Measurements from ENCODE around the gene CADPS. TPM values are rescaled to one million over a fixed set of nuclear protein-coding genes. Genes with fewer than 3 reads are reported as not detected.

CADPS gene
- total RNA-seq, 2 experiments from 2014 or later, result not detected

DNA sequence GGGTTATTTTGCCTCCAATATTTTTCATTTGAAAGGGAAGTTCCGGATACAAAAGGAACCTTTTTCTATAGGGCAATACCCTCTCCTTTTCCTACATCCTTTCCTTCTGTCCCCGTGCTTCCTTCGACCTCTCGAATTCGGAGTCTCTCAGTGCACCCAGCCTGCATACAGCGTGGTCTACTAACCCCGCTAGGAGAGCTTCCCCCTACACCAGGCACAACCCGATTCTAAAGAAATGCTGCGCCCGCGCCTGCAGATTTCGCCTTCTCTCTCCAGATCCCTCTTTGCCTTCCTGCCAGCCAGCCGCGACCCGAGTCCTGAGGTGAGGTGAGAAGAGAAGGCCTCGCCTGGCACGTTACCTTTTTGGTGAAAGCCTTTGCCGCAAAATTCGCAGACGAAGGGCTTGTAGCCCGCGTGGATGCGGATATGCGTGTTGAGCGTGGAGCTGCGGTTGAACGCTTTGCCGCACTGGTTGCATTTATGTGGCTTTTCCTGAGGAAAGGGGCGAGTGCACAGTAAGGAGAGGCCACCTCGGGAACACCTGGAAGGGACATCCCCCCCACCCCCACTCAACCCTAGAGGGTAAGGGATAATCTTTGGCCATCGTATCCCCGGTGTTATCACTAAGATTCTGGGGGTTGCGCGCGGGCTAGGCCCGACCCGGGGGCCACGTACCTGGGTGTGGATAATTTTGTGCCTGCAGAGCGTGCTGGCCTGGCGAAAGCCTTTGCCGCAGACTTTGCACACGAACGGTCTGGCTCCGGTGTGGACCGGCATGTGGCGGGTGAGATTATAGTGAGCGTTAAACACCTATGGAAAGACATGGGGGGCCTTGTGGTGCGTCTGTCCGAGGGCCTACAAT is 504.1 kb downstream of the CADPS start:
- POLR2A ChIA-PET, result no interaction called here
- CTCF ChIA-PET, result no interaction called here

DNA sequence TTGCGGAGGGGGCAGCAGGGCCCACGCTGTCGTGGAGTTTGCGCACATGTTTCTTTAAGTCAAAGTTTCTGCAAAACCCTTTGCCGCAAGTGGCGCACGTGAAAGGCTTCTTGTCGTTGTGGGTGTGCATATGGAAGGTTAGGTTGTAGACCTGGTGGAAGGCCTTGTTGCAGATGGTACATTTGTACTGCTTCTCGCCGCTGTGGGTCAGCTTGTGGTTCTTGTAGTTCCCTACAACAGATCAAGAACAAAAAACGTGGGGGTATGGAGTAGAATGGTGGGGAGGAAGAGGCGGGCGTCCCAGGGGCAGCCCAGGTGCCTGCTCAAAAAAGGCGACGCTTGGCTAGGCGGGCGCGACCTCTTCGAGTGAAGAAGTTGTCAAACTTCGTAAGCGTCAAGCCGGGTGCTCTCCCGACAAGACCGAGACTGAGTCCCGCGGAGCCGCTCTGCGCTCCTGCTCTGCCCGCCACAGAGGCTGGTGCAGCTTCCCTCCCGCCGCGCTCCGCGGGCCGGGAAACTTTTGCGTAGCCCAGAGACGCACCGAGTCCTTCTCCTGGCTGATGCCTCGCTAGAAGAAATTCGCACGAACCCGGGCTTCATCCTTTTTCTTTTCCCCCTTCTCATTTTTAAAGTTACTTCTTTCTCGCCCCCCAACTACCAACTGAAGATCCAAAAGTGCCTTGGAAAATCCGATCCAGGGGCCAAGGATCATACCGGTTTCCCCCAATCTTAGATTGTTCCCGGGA is 504.9 kb downstream of the CADPS start:
- ChIA-PET POLR2A (no interaction called here), CTCF (no interaction called here)

DNA sequence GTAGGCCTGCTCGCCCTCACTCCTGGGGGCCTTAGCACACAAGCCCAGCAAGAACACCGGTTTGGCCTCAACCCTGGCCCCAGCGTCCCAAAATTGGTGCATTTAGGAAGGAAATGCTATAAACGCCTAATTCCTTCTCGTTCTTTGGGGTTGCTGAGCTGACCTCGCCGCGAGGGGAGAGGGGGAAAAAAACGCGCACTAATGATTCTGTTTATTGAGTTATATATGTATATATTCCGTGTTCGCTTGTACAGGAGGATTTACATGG is 505.8 kb downstream of the CADPS start:
- CTCF ChIA-PET, result no interaction called here
- POLR2A ChIA-PET, result interaction anchor here (0.5 kb wide), 1 partner anchor 67 kb away, joined by 4 read pairs; no protein-coding TSS in a partner anchor

DNA sequence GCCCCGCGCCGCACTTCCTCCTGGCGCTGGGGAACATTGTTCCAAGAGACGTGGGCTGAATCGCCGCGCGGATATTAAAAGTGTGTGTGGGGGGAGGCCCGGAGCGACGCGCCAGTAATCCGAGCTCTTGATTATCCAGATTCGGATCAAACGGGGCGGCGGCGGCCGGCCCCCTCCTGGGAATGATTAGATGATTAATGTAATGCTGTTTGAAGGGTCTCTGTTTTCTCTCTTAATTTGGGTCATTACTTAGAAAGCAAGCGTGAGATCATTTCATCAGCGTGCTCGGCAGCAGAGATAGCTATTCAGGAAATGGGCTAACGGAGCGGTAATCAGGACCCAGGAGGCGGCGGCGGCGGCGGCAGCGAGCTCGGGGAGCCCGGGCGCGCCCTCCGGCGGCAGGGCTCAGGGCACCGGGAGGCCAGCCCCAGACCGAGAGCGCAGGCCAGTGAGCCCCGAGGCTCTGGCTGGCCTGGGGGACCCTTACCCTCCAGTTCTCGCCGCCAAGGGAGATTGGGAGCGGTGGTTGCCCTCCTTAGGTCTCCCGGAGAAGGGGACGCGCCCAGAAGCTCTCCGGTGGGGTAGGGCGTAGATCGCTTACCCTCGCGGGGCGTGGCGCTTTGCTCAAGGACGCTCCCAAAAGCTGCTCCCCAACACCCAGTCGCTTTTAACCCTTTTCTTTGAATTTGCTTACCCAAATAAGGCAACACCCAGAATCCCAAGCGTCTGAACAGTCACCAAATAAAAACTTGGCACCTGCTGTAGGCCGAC is 506.3 kb downstream of the CADPS start:
- ChIA-PET CTCF (no interaction called here), POLR2A (interaction anchor here (0.5 kb wide), 1 partner anchor 68 kb away, joined by 4 read pairs; no protein-coding TSS in a partner anchor)

DNA sequence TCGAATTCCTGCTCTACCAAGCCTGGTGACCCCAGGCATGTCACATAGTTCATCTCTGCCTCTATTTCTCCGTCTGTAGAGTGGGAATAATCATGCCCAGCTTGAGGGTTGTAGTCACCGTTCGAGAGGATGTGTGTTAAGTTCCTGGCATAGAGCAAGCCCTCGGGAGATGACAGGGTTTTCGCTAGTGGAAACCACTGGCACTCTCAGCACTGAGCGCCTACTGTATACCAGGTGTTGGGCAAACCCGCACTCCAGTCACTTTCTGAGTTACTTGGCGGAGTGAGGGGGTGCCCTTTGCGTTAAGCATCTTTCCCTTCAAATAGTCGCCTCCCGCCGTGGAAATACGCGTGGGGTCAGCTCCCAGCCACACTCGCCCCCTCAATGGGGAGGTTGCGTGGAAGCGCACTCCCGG is 506.9 kb downstream of the CADPS start:
- POLR2A ChIA-PET, result no interaction called here
- CTCF ChIA-PET, result no interaction called here

DNA sequence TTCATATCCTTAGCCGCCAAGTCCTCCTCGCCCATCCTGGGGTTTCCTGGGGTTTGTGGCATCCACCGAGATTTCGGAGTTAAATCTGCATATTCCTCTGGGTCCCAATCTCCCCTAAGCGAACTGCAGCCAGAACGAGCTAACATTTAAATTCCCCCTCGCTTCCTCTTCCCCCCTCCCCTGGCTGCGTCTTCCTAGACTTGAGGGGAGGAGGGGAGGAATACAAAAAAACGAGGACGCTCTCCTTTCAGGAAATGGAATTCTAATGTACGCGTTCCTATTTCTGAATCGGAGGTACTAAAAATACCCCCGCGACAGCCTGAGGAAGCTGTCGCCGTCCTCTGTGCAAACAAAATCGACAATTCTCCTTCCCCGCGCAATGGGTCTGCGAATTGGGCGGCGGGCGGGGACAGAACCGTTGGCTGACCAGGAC is 507.4 kb downstream of the CADPS start:
- POLR2A ChIA-PET, result no interaction called here

DNA sequence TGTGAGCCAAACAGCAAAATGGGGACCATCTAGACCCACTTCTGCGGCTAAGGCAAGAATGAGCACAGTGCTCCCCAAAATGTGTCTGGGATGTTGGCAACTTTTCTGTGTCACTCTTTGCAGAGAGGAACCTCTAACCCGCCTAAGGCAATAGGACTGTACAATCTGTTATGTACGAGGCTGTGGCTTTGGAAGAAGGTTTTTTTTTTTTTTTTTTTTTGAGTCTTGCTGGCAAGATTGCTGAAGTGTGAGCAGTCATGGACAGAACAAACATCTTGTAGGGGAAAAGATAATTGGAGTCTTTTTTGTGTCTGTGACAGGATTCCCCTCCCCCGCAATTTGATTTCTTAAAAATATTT is 509.1 kb downstream of the CADPS start:
- ChIA-PET POLR2A (interaction anchor here (0.7 kb wide), 1 partner anchor 9 kb away, joined by 5 read pairs; no protein-coding TSS in a partner anchor), CTCF (no interaction called here)

More for the DNA sequence above, 507.4 kb downstream of the CADPS start:
- CTCF ChIA-PET, result no interaction called here

DNA sequence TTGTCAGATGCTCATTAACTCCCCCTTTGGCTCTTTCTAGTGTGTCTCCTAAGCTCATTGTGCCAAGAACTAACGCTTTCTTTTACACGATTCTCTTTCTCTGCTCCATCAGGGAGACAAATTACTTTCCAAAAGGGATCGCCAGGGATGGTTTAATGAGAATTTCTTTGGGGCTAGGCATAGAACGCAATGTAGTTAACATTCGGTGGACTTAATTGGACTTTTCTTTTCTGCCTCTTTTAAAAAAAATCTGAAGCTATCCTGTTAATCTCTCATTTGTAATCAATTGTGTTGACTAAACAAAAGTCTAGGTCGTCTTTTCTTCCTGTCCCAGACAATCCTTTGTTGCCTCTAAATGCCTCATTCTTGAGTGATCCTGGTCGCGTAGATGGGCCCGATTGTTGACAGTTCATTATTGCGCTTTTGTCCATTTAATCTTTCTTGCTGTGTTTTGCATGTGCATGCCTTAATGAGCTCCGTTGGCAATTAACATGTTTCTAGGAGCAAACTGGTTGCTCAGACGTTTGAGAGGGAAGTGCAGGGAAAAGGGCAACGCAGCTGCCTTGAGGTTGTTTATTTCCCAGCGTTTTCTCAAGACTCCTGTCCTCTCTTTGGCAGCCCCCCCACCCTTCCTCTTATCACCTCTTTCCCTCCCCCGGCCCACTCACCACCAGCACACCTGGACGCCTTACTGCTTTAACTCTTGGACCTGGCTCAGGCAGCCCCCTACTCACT is 509.7 kb downstream of the CADPS start:
- ChIA-PET CTCF (no interaction called here), POLR2A (no interaction called here)

DNA sequence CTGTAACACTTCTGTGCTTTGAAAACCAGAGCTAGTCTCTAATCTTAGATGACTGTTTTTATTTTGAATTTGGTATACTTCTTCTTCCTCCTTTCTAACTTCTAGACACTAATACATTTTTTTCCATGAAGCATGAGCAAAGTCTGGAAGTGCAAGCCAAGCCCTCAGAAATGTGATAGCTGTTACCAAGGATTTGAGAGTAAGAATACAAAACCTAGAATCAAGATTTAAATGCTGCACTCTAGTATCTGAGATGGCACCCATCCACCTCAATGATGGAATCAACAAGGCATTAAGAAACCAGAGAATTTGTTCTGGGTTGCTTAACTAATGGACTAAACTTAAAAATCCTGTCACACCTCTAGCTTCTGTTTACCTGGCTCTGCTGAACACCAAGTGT is 511.0 kb downstream of the CADPS start:
- ChIA-PET CTCF (no interaction called here), POLR2A (no interaction called here)

DNA sequence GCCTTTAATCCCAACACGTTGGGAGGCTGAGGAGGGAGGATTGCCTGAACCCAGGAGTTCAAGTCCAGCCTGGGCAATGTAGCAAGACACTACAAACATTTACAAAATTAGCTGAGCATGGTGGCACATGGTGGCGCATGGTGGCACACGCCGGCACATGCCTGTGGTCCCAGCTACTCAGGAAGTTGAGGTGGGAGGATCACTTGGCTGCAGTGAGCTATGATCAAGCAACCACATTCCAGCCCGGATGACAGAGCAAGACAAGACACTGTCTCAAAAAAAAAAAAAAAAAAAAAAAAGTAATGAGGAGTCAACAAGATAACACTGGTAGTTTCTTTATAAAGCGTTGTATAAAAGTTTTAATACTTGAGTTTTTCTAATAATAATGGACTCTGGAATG is 511.9 kb downstream of the CADPS start:
- CTCF ChIA-PET, result no interaction called here
- POLR2A ChIA-PET, result interaction anchor here (0.6 kb wide), 1 partner anchor 25 kb away, joined by 4 read pairs; no protein-coding TSS in a partner anchor

DNA sequence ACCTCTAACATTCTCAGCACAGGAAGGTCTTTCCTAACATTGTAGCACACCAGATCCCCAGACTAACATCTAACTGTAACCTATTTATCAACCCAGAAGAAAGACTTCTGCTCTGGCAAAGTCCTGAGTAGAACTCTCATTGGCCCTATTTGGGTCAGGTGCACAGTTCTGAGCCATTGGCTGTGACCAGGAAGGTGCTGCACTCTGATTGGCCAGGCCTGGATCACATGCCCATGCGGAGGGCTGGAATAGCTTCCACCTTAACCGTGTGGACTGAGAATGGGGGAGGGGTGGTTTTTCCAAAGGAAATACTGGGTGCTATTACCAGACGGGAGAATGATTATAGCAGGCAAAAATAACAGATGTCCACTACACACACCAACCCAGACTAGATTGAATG is 513.4 kb downstream of the CADPS start:
- ChIA-PET CTCF (no interaction called here), POLR2A (no interaction called here)

DNA sequence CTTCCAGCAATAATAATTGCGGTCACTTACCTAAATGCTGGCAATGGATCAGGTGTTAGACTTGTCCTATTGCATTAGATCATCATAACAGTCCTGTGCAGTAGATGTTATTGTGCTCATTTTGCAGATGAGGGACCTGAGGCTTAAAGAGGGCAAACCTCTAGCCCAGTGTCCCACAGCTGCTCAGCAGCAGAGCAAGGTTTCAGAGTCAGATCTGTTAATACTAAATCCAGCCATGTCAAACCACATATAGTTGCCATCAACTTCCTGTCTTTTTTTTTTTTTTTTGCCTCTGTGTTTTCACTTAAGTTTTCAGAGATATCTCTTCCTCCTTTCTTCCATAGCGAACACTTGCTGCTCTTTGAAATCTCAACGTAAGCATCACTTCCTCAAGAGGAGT is 514.0 kb downstream of the CADPS start:
- ChIA-PET CTCF (no interaction called here), POLR2A (interaction anchor here (0.6 kb wide), 1 partner anchor 11 kb away, joined by 3 read pairs; no protein-coding TSS in a partner anchor)

DNA sequence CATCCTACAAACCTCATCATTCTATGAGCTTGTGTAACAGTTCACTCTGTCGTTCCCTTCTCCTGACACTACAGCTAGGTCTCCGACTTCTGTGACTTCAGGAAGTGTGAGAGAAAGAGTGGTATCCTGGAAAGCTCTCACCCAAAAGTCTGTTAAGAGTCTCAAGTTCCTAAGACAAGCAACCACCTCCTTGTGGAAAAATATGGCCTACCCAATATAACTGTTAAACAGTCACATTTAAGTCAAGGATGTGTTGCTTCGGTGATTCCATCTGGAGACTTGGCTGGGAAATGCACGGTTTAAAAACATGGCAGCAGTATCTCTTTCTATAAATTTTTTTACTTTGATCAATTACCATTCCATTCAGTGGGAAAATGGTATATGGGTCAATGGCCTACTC is 515.7 kb downstream of the CADPS start:
- CTCF ChIA-PET, result no interaction called here
- POLR2A ChIA-PET, result no interaction called here

DNA sequence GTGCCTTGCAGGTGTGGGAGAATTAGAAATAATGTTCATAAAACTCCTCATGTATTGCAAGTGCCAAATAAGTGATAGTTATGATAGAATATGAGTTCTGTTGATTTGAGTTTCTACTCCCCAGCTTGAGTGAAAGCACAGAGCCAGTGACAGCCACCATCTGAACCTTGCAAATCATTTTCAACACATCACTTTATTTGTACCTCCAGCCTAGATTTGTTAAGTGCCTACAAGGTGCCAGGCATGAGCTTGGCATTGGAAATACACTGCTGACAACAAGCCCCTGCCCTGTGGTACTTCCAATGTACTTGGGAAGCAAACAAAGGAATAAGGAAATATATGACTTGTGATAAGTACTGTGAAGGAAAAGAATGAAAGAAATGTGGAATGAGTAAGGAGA is 518.9 kb downstream of the CADPS start:
- POLR2A ChIA-PET, result no interaction called here

DNA sequence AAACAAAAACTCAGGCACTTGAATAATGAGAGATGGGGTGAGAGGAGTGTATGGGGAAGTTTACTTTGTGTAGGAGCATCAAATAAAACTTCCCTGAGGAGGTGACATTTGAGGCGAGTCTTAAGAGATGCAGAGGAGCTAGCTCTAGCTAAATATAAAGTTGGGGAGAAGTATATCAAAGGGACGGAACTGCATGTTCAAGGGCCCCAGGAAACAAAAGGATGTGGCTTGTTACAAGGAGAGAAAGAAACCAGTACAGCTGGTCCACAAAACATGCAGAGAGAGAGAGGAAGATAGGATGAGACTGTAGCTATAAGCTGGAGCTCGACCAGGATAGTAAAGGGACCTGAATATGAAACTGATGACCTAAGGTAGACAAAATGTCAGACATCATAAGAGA is 519.5 kb downstream of the CADPS start:
- POLR2A ChIA-PET, result no interaction called here
- CTCF ChIA-PET, result no interaction called here

More for the DNA sequence above, 518.9 kb downstream of the CADPS start:
- CTCF ChIA-PET, result no interaction called here
